GM12801 (cell line): Measurements from ENCODE around the gene VAT1.

Experiments used
- CTCF ChIP-seq: IDR thresholded peaks from one replicate; pipeline ENCODE4 v1.5.1; 2011; ENCODE audit warnings: control low read depth; ENCODE audit not compliant: insufficient read length; ENCODE audit errors: extremely low read depth

Gene VAT1

GRCh38 chr17:43033948-43034881 is 12.0 kb upstream of the VAT1 start:
- TF ChIP-seq CTCF = no peak

GRCh38 chr17:43031666-43032065 is 9.5 kb upstream of the VAT1 start:
- no peak for TF ChIP-seq CTCF

GRCh38 chr17:43030137-43030767 is 8.1 kb upstream of the VAT1 start:
- no peak for TF ChIP-seq CTCF

- no peak for TF ChIP-seq CTCF
Observed at GRCh38 chr17:43028221-43028861, 6.2 kb upstream of the VAT1 start.

GRCh38 chr17:43027091-43028032 is 5.2 kb upstream of the VAT1 start:
- TF ChIP-seq CTCF = no peak

GRCh38 chr17:43026595-43026994 is 4.4 kb upstream of the VAT1 start:
- TF ChIP-seq CTCF = no peak
